ENCODE data around the gene ANKRD55. TPM values are rescaled to one million over a fixed set of nuclear protein-coding genes. Genes with fewer than 3 reads are reported as not detected.

The ANKRD55 gene
- total and polyA plus RNA-seq, 2 of the 8 experiments (the other 6 are each of a cell fraction or from before 2014, with no cell fraction given), result not detected

GRCh38 chr5:56192246-56192645, 40.9 kb downstream of the ANKRD55 start:
- no peak overlapping the region for H2AFZ ChIP-seq (ENCODE audit: low read length)
- H3K79me2 ChIP-seq (ENCODE audit: control insufficient read depth in 1 of 2, insufficient read depth in 2 of 2, low read length in 2 of 2), result no peaks in the 10 kb centered on the region
- CTCF ChIA-PET (ENCODE audit: partially characterized antibody), result no interaction called here
- no peak overlapping the region for H2AK5ac ChIP-seq (ENCODE audit: low read depth, low read length)
- H3K23me2 ChIP-seq (ENCODE audit: low read depth, low read length), result no peaks in the 10 kb centered on the region
- H4K91ac ChIP-seq (replicated peaks; ENCODE audit: insufficient read length, low read length), result no peak overlapping the region
- no peaks in the 10 kb centered on the region for H3K36me3 ChIP-seq (ENCODE audit: control insufficient read depth in 2 of 4, insufficient read depth in 4 of 4, low read length in 3 of 4)
- no peak overlapping the region for H4K8ac ChIP-seq (ENCODE audit: extremely low read depth, insufficient read depth, low read length)
- no peak overlapping the region for H3K23ac ChIP-seq (ENCODE audit: insufficient read length)
- no peak overlapping the region for H3K27ac ChIP-seq (ENCODE audit: low read depth, low read length)
- no peak overlapping the region for H2BK15ac ChIP-seq (ENCODE audit: low read length)
- no peak overlapping the region for H3K4me3 ChIP-seq (ENCODE audit: extremely low read depth in 1 of 4, insufficient read depth in 2 of 4, low read depth in 3 of 4, low read length in 4 of 4)
- no peak overlapping the region for H2BK120ac ChIP-seq (replicated peaks; ENCODE audit: low read depth, low read length)
- no peak overlapping the region for H2BK5ac ChIP-seq (ENCODE audit: low read depth, low read length)
- POLR2A ChIA-PET (ENCODE audit: partially characterized antibody), result no interaction called here
- no peaks in the 10 kb centered on the region for H3K79me1 ChIP-seq (ENCODE audit: low read depth, low read length)
- no peak overlapping the region for H3K4me2 ChIP-seq (ENCODE audit: insufficient read depth in 1 of 2, low read depth in 2 of 2, low read length in 2 of 2)
- TF ChIP-seq BCL11A (IDR thresholded peaks at IDR 0.05; ENCODE audit: low read depth in 2 of 2, low read length in 2 of 2) (no peak), HDAC6 (IDR thresholded peaks at IDR 0.05; ENCODE audit: low read depth, low read length) (no peak), E2F6 (IDR thresholded peaks at IDR 0.05) (no peak), RXRA (IDR thresholded peaks at IDR 0.05; ENCODE audit: insufficient read depth, low read depth, low read length) (no peak), CTBP2 (IDR thresholded peaks at IDR 0.05; ENCODE audit: borderline replicate concordance, insufficient read depth, insufficient read length, low read length) (no peak)
- H2BK12ac ChIP-seq (ENCODE audit: low read depth, low read length), result no peak overlapping the region
- no peaks in the 10 kb centered on the region for H4K20me1 ChIP-seq (replicated peaks in 1 of 2; ENCODE audit: control insufficient read depth in 1 of 2, insufficient read depth in 2 of 2, low read length in 2 of 2)
- no peaks in the 10 kb centered on the region for H3K27me3 ChIP-seq (replicated peaks in 1 of 4; ENCODE audit: control insufficient read depth in 3 of 4, extremely low read depth in 1 of 4, insufficient read depth in 3 of 4, low read length in 3 of 4)
- H3K14ac ChIP-seq (ENCODE audit: insufficient read length), result no peak overlapping the region
- DNase-seq (ENCODE audit: low read depth in 1 of 2, low spot score in 2 of 2), result no peak
- WGBS, 2 experiments (ENCODE audit: extremely low coverage in 1 of 2, insufficient coverage in 1 of 2, insufficient read length in 1 of 2, insufficient replicate concordance in 2 of 2, low coverage in 1 of 2, low lambda C conversion rate in 2 of 2, missing lambda C conversion rate in 1 of 2), result 93% methylated on average over 7 of the region's 16 CpGs; no CpG with 5 or more reads in 1 of the 2 experiments
- FAIRE-seq, result no peak
- H3K9me3 ChIP-seq (ENCODE audit: insufficient read depth in 2 of 2, low read depth in 1 of 2, low read length in 1 of 2), result no peaks in the 10 kb centered on the region
- H3K9ac ChIP-seq (replicated peaks in 1 of 4; ENCODE audit: extremely low read depth in 1 of 4, low read depth in 3 of 4, low read length in 3 of 4), result no peak overlapping the region
- no peak overlapping the region for H3K4ac ChIP-seq (replicated peaks; ENCODE audit: insufficient read length, low read depth, low read length)
- no peak overlapping the region for H2BK20ac ChIP-seq (ENCODE audit: low read length)
- H3K56ac ChIP-seq (replicated peaks; ENCODE audit: insufficient read length, low read depth, low read length), result no peak overlapping the region
- no peaks in the 10 kb centered on the region for H3K4me1 ChIP-seq (replicated peaks in 1 of 4; ENCODE audit: control insufficient read depth in 3 of 4, insufficient read depth in 4 of 4, low read length in 3 of 4)
- no peak overlapping the region for H4K5ac ChIP-seq (ENCODE audit: insufficient read length, low read depth, low read length)
- no peak overlapping the region for H3K18ac ChIP-seq (ENCODE audit: extremely low read depth, low read length)
